Ishikawa (cell line): ENCODE results near the gene SLC5A10.

Experiments
- CREB1 ChIP-seq: IDR thresholded peaks from 2 replicates; pipeline ENCODE4 v1.6.1; 2012; ENCODE audit warnings: low read depth
- EP300 ChIP-seq: IDR thresholded peaks from 2 replicates; pipeline ENCODE4 v1.6.1; 2012; ENCODE audit warnings: borderline replicate concordance
- FOXM1 ChIP-seq: IDR thresholded peaks from 2 replicates; pipeline ENCODE4 v1.6.1; 2012; ENCODE audit warnings: low read depth, borderline replicate concordance
- TCF12 ChIP-seq: IDR thresholded peaks from 2 replicates; pipeline ENCODE4 v1.6.1; 2012; ENCODE audit warnings: low read depth
- YY1 ChIP-seq: IDR thresholded peaks from 2 replicates; pipeline ENCODE4 v1.6.1; 2012; ENCODE audit warnings: low read depth
- TF ChIP-seq, protein P1 (sequence below): IDR thresholded peaks from 2 replicates; pipeline ENCODE4 v1.6.1; 2012
- TF ChIP-seq, protein P2 (sequence below): IDR thresholded peaks from 2 replicates; pipeline ENCODE4 v1.6.1; 2012

DNA sequence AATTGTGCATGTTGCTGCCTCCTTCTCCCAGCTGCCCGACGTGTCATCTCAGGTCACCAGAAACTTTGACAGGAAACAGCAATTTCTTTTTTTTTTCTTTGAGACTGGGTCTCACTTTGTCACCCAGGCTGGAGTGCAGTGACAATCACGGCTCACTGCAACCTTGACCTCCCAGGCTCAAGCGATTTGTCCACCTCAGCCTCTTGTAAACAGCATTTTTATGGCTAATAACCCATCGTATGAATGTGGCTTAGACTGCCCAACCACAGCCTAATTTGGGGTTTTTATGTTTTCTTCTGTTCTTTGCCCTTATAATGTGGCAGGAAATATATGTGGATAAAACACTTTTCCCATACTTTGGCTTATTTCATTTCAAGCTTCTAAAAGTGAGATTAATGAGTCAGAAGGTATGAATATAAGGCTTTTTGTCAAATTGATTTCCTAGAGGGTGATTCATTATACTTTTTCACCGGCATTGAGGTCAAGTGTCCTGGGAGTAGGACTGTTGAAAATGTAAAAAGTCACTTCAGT lies 31.0 kb upstream of the SLC5A10 start:
- TF ChIP-seq, protein P1, sequence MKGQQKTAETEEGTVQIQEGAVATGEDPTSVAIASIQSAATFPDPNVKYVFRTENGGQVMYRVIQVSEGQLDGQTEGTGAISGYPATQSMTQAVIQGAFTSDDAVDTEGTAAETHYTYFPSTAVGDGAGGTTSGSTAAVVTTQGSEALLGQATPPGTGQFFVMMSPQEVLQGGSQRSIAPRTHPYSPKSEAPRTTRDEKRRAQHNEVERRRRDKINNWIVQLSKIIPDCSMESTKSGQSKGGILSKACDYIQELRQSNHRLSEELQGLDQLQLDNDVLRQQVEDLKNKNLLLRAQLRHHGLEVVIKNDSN: no peak
- TF ChIP-seq, protein P2, sequence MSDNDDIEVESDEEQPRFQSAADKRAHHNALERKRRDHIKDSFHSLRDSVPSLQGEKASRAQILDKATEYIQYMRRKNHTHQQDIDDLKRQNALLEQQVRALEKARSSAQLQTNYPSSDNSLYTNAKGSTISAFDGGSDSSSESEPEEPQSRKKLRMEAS: no peak
- TF ChIP-seq YY1 (no peak), FOXM1 (no peak), CREB1 (no peak), EP300 (no peak), TCF12 (no peak)
